ENCODE results near the gene RANBP6.

Gene RANBP6

DNA sequence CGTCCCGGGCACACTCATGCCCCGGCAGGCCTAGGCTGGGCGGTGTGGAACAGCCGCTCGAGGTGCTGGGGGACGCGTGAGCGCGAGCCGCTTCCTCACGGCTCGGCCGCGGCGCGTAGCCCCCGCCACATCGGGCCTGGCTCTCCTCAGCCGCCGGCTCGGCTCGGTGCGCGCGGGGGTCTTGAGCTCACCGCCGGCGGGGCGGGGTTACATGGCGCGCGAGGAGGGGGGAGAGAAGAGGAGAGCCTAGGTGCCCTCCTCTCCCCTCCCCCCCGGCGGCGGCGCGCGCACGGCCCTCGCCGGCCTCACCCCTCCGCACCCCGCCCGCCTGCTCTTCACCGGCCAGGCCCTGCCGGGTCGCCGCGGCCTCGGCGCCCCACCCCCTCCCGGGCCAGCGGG, 7.7 kb downstream of the RANBP6 start:
- peak; percentile 45 to 54 (median 51) for DNase-seq (ENCODE audit: low read depth in 2 of 3, low spot score in 2 of 3)

- peak; percentile 82 to 83 (median 83) for DNase-seq (ENCODE audit: low read depth in 2 of 3, low spot score in 2 of 3)
These were observed 8.2 kb downstream of the RANBP6 start for GRCh38 chr9:6007058-6007769.

DNA sequence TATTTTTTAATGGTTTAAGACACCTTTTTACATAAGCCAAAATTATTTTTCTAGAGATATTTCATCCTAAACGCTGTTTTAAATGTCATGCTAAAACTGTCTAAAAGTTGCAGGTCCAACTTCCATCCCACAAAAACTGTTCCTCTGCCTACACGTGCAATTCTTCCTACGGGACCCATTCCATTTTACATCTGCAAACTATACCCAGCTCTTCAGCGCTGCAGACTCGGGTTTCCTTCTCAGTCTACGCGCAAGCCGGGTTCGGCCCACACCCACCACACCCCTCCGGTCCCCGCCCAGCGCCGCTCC, 8.7 kb downstream of the RANBP6 start:
- DNase-seq (ENCODE audit: low read depth in 2 of 3, low spot score in 2 of 3) = no peak

DNA sequence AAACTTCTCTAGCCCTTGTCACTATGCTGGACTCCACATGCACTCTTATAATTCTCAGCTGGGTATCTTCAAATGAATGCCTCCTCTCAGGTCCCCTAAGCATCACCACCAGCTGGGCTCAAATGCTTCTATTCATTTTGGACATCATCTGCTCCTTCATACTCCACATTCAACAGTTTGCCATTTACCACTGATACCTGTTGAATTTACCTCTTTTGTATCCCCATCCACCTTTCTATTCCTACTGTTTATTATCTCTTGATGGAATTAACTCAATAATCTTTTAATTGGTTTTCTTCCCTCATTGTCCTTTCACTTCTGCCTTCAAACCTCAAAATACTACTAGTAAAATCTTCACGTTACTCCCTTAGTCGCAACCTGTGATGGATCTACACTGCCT, 14.5 kb downstream of the RANBP6 start:
- DNase-seq (ENCODE audit: low read depth in 2 of 3, low spot score in 2 of 3) = no peak

- no peak for DNase-seq (ENCODE audit: low read depth in 2 of 3, low spot score in 2 of 3)
These were observed 15.9 kb downstream of the RANBP6 start for GRCh38 chr9:5999443-6000101.

DNA sequence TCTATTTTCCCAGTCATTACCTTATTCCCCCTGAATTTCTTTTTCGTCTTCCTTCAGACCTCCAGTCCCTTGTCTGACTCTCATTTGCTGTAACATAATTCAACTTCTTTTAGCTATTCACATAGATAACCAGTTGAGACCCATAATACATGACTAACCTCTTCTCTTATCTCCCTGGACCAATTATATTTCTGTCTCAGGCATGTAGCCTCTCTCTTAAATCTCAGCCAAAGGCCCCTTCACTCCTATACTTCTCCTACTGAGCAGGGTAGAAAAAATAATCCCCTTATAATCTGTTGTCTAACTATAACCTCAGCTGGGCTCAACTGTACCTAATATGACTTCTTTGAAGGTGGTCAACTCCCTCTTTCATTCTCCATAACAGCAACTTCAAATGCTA, 20.9 kb downstream of the RANBP6 start:
- DNase-seq (ENCODE audit: low read depth in 2 of 3, low spot score in 2 of 3) = no peak

DNA sequence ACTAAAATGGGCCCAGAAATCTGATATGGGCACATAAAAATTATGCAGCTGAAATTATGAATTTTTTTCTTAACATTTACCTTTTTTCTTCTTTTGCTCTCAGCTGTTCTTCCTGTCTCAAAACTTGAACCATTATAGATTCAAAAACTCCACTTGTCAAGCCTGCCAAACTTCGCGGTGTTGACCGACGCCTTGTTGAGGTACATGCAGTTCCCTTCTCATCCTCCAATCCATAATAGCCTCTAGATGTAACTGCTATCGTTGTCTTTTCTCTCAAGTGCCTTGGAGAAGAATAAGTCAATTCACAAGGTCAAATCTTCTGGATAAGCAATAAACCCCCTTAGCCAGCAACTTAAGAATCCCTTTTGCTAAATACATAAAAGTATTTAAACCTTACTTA, 27.2 kb downstream of the RANBP6 start:
- no peak for DNase-seq (ENCODE audit: low read depth in 2 of 3, low spot score in 2 of 3)

- no peak for DNase-seq (ENCODE audit: low read depth in 2 of 3, low spot score in 2 of 3)
These were observed 32.4 kb downstream of the RANBP6 start for GRCh38 chr9:5983042-5983441.

GRCh38 chr9:5982317-5982716, 33.1 kb downstream of the RANBP6 start:
- DNase-seq (ENCODE audit: low read depth in 2 of 3, low spot score in 2 of 3) = no peak

DNA sequence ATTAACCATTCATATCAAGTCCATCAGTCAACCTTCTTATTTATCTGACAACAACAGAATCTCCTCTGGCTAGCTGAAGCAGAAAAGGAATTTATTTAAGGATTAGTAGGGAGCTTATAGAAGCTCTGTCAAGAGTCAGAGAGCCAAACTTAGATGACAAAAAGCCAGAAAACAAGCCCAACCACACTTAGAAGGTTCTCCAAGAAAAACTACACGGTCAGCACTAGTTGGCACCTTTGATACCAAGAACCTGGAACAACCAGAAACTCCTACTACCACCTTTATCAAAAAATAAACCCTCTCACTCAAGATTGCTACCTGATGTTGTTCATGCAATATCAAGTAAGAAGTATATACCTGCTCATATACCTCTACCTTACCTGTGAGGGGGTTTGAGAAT, 36.9 kb downstream of the RANBP6 start:
- DNase-seq (ENCODE audit: low read depth in 2 of 3, low spot score in 2 of 3) = no peak

DNA sequence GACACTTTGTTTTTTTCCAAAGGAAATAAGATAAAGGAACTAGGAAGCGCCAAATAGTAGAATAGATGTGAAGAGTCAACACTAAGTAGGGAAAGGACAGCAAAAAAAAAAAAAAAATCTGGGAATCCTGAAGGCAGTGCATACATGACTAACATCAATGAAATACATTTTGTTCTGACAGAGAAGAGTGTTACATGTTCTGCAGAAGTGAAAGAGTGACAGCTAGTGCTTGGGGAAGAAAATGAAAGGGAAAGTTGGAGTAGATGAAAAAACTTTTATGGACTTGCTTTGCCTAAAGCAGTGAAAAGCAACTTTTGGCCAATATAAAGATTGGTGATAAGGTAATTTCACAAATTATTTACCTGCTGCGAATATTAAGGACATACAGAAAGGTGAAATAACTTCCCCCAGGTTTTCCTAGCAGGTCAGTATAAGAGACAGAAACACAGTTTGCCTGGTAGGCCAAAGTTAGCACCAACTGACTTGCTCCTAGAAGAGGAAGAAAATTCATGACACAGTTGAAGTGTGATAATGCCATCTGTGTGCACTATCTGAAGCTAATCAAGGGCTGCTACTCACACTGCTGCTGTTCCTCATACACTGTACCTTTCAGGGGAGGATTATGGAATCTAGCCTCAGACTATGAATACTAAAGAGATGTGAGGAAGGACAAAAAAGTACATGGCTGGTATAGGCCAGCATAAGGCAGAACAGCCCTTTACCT, 38.6 kb downstream of the RANBP6 start:
- no peak for DNase-seq (ENCODE audit: low read depth in 2 of 3, low spot score in 2 of 3)

- no peak for DNase-seq (ENCODE audit: low read depth in 2 of 3, low spot score in 2 of 3)
These were observed 43.7 kb downstream of the RANBP6 start for GRCh38 chr9:5971740-5972139.
